ENCODE data around the gene INTS2. TPM values are rescaled to one million over a fixed set of nuclear protein-coding genes. Genes with fewer than 3 reads are reported as not detected.
"Not testable (repeated sequence)": the region's sequence is repeated elsewhere in the genome, so short reads cannot be mapped to it uniquely, and the experiment has no call there.

INTS2 gene
- total RNA-seq, 1 donor from 2014 or later: 13.3 TPM

GRCh38 chr17:61904094-61904710 lies 23.6 kb downstream of the INTS2 start:
- no peaks in the 10 kb centered on the region for H3K27me3 ChIP-seq (ENCODE audit: control insufficient read depth, insufficient read depth, low read length)
- peaks cover 1% of the 10 kb centered on the region for H3K36me3 ChIP-seq (ENCODE audit: control insufficient read depth, insufficient read depth, low read length)
- TF ChIP-seq CTCF (IDR thresholded peaks at IDR 0.05; ENCODE audit: insufficient read depth, low read length, poor library complexity, severe bottlenecking): no peak
- DNase-seq (ENCODE audit: low read depth): no peak
- H3K4me3 ChIP-seq (ENCODE audit: low read depth, low read length): no peak overlapping the region

GRCh38 chr17:61903251-61903650 lies 24.5 kb downstream of the INTS2 start:
- H3K4me3 ChIP-seq (ENCODE audit: low read depth, low read length): no peak overlapping the region
- H3K36me3 ChIP-seq (ENCODE audit: control insufficient read depth, insufficient read depth, low read length): peaks cover 1% of the 10 kb centered on the region
- no peaks in the 10 kb centered on the region for H3K27me3 ChIP-seq (ENCODE audit: control insufficient read depth, insufficient read depth, low read length)
- no peak for TF ChIP-seq CTCF (IDR thresholded peaks at IDR 0.05; ENCODE audit: insufficient read depth, low read length, poor library complexity, severe bottlenecking)
- no peak for DNase-seq (ENCODE audit: low read depth)

- Histone ChIP-seq H3K4me3 (ENCODE audit: low read depth, low read length) (no peak overlapping the region), H3K27me3 (ENCODE audit: control insufficient read depth, insufficient read depth, low read length) (no peaks in the 10 kb centered on the region), H3K36me3 (ENCODE audit: control insufficient read depth, insufficient read depth, low read length) (peaks cover 1% of the 10 kb centered on the region)
- no peak for TF ChIP-seq CTCF (IDR thresholded peaks at IDR 0.05; ENCODE audit: insufficient read depth, low read length, poor library complexity, severe bottlenecking)
- DNase-seq (ENCODE audit: low read depth): no peak
Measured at GRCh38 chr17:61897548-61898180, 30.1 kb downstream of the INTS2 start.

- H3K27me3 ChIP-seq (ENCODE audit: control insufficient read depth, insufficient read depth, low read length): no peaks in the 10 kb centered on the region
- no peaks in the 10 kb centered on the region for H3K36me3 ChIP-seq (ENCODE audit: control insufficient read depth, insufficient read depth, low read length)
- TF ChIP-seq CTCF (IDR thresholded peaks at IDR 0.05; ENCODE audit: insufficient read depth, low read length, poor library complexity, severe bottlenecking): no peak
- DNase-seq (ENCODE audit: low read depth): no peak
- H3K4me3 ChIP-seq (ENCODE audit: low read depth, low read length): no peak overlapping the region
Measured at GRCh38 chr17:61895391-61895790, 32.4 kb downstream of the INTS2 start.

GRCh38 chr17:61894310-61894709 lies 33.5 kb downstream of the INTS2 start:
- not testable (repeated sequence) for H3K4me3 ChIP-seq (ENCODE audit: low read depth, low read length); DNase-seq (ENCODE audit: low read depth); H3K27me3 ChIP-seq (ENCODE audit: control insufficient read depth, insufficient read depth, low read length); H3K36me3 ChIP-seq (ENCODE audit: control insufficient read depth, insufficient read depth, low read length)

GRCh38 chr17:61887733-61888132 lies 40.0 kb downstream of the INTS2 start:
- H3K36me3 ChIP-seq (ENCODE audit: control insufficient read depth, insufficient read depth, low read length); H3K27me3 ChIP-seq (ENCODE audit: control insufficient read depth, insufficient read depth, low read length); DNase-seq (ENCODE audit: low read depth); H3K4me3 ChIP-seq (ENCODE audit: low read depth, low read length): not testable (repeated sequence)

GRCh38 chr17:61885865-61886264 lies 41.9 kb downstream of the INTS2 start:
- not testable (repeated sequence) for H3K4me3 ChIP-seq (ENCODE audit: low read depth, low read length); H3K27me3 ChIP-seq (ENCODE audit: control insufficient read depth, insufficient read depth, low read length); H3K36me3 ChIP-seq (ENCODE audit: control insufficient read depth, insufficient read depth, low read length); DNase-seq (ENCODE audit: low read depth)
